Kidney (tissue), 14 donors: ENCODE measurements around the gene SNAI3. TPM values are rescaled to one million over a fixed set of nuclear protein-coding genes. Genes with fewer than 3 reads are reported as not detected.

Experiments used
- DNase-seq, 5 donors: peaks; one replicate each; pipeline ENCODE4 v3.0.0-alpha.2; 2013 to 2020
- FAIRE-seq: peaks from 2 replicates; lab custom pipeline; 2012; peaks lifted over from hg19 to GRCh38; lab: Jason Lieb, UNC
- H3K27ac ChIP-seq, 2 donors: one replicate each; pipeline ENCODE4 v1.7.0; 2013; ENCODE audit warnings: low read depth in 2 of 2, low read length in 2 of 2, inconsistent platforms in 1 of 2
- H3K27me3 ChIP-seq: one replicate; pipeline ENCODE4 v1.7.1; 2013; ENCODE audit warnings: low read length, inconsistent platforms; ENCODE audit not compliant: control insufficient read depth, insufficient read depth
- H3K36me3 ChIP-seq, 3 donors: one replicate each; pipeline versions ENCODE4 v1.7.0 to v1.7.1; 2013; ENCODE audit warnings: low read length in 3 of 3, control low read depth in 1 of 3, inconsistent platforms in 1 of 3; ENCODE audit not compliant: insufficient read depth in 3 of 3, control insufficient read depth in 2 of 3
- H3K4me1 ChIP-seq, 3 donors: one replicate each; pipeline versions ENCODE4 v1.7.0 to v1.7.1; 2013; ENCODE audit warnings: low read length in 3 of 3, inconsistent platforms in 1 of 3, low read depth in 1 of 3; ENCODE audit not compliant: control insufficient read depth in 2 of 3, insufficient read depth in 2 of 3
- H3K4me3 ChIP-seq, 3 donors: one replicate each; pipeline versions ENCODE4 v1.7.0 to v1.8.1; 2013; ENCODE audit warnings: low read length in 3 of 3, control low read depth in 1 of 3, inconsistent platforms in 1 of 3
- H3K9ac ChIP-seq, 3 donors: one replicate each; pipeline versions ENCODE4 v1.7.0 to v1.7.1; 2013; ENCODE audit warnings: low read length in 3 of 3, control low read depth in 1 of 3, inconsistent platforms in 1 of 3
- H3K9me3 ChIP-seq, 3 donors: one replicate each; pipeline versions ENCODE4 v1.7.0 to v1.7.1; 2013; ENCODE audit warnings: low read length in 3 of 3, control low read depth in 1 of 3, inconsistent platforms in 1 of 3; ENCODE audit not compliant: control insufficient read depth in 2 of 3, insufficient read depth in 1 of 3
- intact Hi-C: fragments of 100-400 bp; cut with DNase I; formaldehyde crosslinking; loops from one replicate; pipeline ENCODE4 v1.11.1; 2022
- polyA plus RNA-seq: library from polyadenylated mRNA; stranded (reverse); fragments of 350-450 nt; fragmentation: Illumina TruSeq; extraction: RNeasy Lipid Tissue Mini Kit (QIAGEN cat#74804); gene quantifications from one replicate; pipeline ENCODE4 v1.2.3, GENCODE V29; 2014; ENCODE audit warnings: low read depth, low replicate concordance; ENCODE audit not compliant: insufficient read depth
- total RNA-seq: library from RNA; stranded (reverse); fragmentation: NEBNext Ultra II Directional; extraction: Animal tissue kit (Norgen Biotek cat#: 25700); gene quantifications from one replicate; pipeline ENCODE4 v1.2.1, GENCODE V29; 2021
- TF ChIP-seq, protein P1 (sequence below): IDR thresholded peaks from 3 replicates; pipeline ENCODE4 v1.5.1; 2012; ENCODE audit warnings: mild to moderate bottlenecking, moderate library complexity, borderline replicate concordance; ENCODE audit not compliant: insufficient read depth; ENCODE audit errors: extremely low read depth
- donor health status: control.
- donor health status: control.
- donor health status: control.
- donor health status: control.
- donor health status: control.
- donor health status: DM: yes; HTN: yes; CAD: no.
- donor health status: Normal renal cell carcinoma (clear cell type).

Gene SNAI3
- total and polyA plus RNA-seq, 2 donors from 2014 or later, result 0.75 to 2.3 TPM

GRCh38 chr16:88712362-88712979 is 26.2 kb upstream of the SNAI3 start:
- Histone ChIP-seq H3K9me3 (no peaks in the 10 kb centered on the region), H3K36me3 (peaks cover 0 to 11% (median 6%) of the 10 kb centered on the region in 3 donors), H3K27ac (no peak overlapping the region), H3K9ac (no peak overlapping the region), H3K27me3 (no peaks in the 10 kb centered on the region), H3K4me1 (peaks cover 0 to 4% (median 0%) of the 10 kb centered on the region in 3 donors), H3K4me3 (no peak overlapping the region)
- DNase-seq (no peak), FAIRE-seq (no peak)
- intact Hi-C loops, result no loop called here
- TF ChIP-seq, protein P1, sequence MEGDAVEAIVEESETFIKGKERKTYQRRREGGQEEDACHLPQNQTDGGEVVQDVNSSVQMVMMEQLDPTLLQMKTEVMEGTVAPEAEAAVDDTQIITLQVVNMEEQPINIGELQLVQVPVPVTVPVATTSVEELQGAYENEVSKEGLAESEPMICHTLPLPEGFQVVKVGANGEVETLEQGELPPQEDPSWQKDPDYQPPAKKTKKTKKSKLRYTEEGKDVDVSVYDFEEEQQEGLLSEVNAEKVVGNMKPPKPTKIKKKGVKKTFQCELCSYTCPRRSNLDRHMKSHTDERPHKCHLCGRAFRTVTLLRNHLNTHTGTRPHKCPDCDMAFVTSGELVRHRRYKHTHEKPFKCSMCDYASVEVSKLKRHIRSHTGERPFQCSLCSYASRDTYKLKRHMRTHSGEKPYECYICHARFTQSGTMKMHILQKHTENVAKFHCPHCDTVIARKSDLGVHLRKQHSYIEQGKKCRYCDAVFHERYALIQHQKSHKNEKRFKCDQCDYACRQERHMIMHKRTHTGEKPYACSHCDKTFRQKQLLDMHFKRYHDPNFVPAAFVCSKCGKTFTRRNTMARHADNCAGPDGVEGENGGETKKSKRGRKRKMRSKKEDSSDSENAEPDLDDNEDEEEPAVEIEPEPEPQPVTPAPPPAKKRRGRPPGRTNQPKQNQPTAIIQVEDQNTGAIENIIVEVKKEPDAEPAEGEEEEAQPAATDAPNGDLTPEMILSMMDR, result no peak

DNA sequence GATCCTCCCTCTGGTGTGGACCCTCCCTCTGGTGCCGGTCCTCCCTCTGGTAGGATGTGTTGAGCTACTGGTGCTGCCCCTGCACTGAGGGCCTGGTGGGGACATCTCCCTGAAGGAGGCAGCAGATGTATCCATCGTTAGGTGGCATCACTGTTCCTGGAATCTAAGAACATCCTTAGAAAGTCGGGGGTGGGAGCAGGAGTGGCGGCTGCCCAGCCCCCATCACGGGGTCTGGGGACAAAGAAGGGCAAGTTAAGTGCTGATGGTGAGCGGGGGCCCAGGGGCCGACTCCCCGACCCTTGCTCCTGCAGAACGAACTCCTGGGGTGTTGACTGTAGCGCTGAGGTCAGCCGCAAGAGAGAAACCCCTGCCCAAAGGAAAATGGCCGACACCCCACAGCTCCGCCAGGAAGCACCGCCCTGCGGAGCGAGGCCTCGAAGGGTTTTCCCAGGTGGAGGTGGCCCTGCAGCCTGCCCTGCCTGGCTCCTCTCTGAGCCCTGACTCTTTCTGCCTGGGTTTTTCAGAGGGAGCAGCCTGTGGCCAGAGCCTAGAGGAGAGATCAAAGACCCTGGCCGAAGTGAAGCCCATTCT is 25.5 kb upstream of the SNAI3 start:
- Histone ChIP-seq H3K4me3 (no peak overlapping the region), H3K9me3 (no peaks in the 10 kb centered on the region), H3K27ac (no peak overlapping the region), H3K4me1 (peaks cover 0 to 9% (median 0%) of the 10 kb centered on the region in 3 donors), H3K27me3 (no peaks in the 10 kb centered on the region), H3K36me3 (peaks cover 0 to 5% (median 1%) of the 10 kb centered on the region in 3 donors), H3K9ac (no peak overlapping the region)
- intact Hi-C loops, result no loop called here
- DNase-seq (no peak), FAIRE-seq (no peak)
- TF ChIP-seq, protein P1, result no peak

GRCh38 chr16:88710556-88710955 is 24.2 kb upstream of the SNAI3 start:
- H3K27me3 ChIP-seq, result no peaks in the 10 kb centered on the region
- H3K4me1 ChIP-seq, result peaks cover 0 to 12% (median 0%) of the 10 kb centered on the region in 3 donors
- DNase-seq, result peak in 2 of 5 donors; percentile 17 to 23
- no peak overlapping the region for H3K9ac ChIP-seq
- TF ChIP-seq, protein P1, result no peak
- H3K36me3 ChIP-seq, result no peaks in the 10 kb centered on the region
- no peak overlapping the region for H3K27ac ChIP-seq
- FAIRE-seq, result no peak
- intact Hi-C loops, result no loop called here
- H3K9me3 ChIP-seq, result no peaks in the 10 kb centered on the region
- H3K4me3 ChIP-seq, result no peak overlapping the region
